ENCODE data around the gene ERMP1. TPM values are rescaled to one million over a fixed set of nuclear protein-coding genes. Genes with fewer than 3 reads are reported as not detected.

ERMP1 gene
- total and polyA plus RNA-seq, 12 donors, result 5.1 to 26.2 (median 22.3) TPM

- no peak for TF ChIP-seq CTCF (IDR thresholded peaks at IDR 0.05)
- WGBS, 2 donors, result 94 to 99% methylated on average over 1 of the region's 1 CpG
- Histone ChIP-seq H3K9me3 (peaks cover 0 to 45% (median 5%) of the 10 kb centered on the region in 11 donors), H3K27ac (no peak overlapping the region), H3K36me3 (peaks cover 0 to 98% (median 53%) of the 10 kb centered on the region in 9 donors), H3K27me3 (no peaks in the 10 kb centered on the region), H3K4me3 (no peak overlapping the region), H3K4me1 (no peaks in the 10 kb centered on the region)
- intact Hi-C loops (cut with DNase I), result no loop called here
- no peak for DNase-seq
- ATAC-seq, result no peak
Measured at GRCh38 chr9:5778805-5779204, 54.1 kb downstream of the ERMP1 start.

GRCh38 chr9:5773324-5773999, 59.5 kb downstream of the ERMP1 start:
- H3K36me3 ChIP-seq, result peaks cover 0 to 100% (median 75%) of the 10 kb centered on the region in 9 donors
- intact Hi-C loops (cut with DNase I), result no loop called here
- 90 to 92% methylated on average over 3 of the region's 3 CpGs for WGBS, 2 donors
- TF ChIP-seq CTCF (IDR thresholded peaks at IDR 0.05), result peak in 1 of 9 donors; percentile 14
- H3K4me1 ChIP-seq, result no peaks in the 10 kb centered on the region
- ATAC-seq, result no peak
- peaks cover 0 to 20% (median under 1%) of the 10 kb centered on the region in 11 donors for H3K9me3 ChIP-seq
- no peak for DNase-seq
- no peaks in the 10 kb centered on the region for H3K27me3 ChIP-seq
- H3K4me3 ChIP-seq, result no peak overlapping the region
- H3K27ac ChIP-seq, result no peak overlapping the region

- intact Hi-C loops (cut with DNase I), result no loop called here
- H3K36me3 ChIP-seq, result peaks cover 0 to 100% (median 44%) of the 10 kb centered on the region in 9 donors
- no peaks in the 10 kb centered on the region for H3K9me3 ChIP-seq
- TF ChIP-seq CTCF (IDR thresholded peaks at IDR 0.05), result no peak
- ATAC-seq (no peak), DNase-seq (no peak)
- H3K27ac ChIP-seq, result no peak overlapping the region
- no peaks in the 10 kb centered on the region for H3K4me1 ChIP-seq
- H3K27me3 ChIP-seq, result no peaks in the 10 kb centered on the region
- 83 to 87% methylated on average over 5 of the region's 5 CpGs for WGBS, 2 donors
- H3K4me3 ChIP-seq, result no peak overlapping the region
Measured at GRCh38 chr9:5767968-5768932, 64.7 kb downstream of the ERMP1 start.

- Histone ChIP-seq H3K36me3 (peaks cover 0 to 100% (median 43%) of the 10 kb centered on the region in 9 donors), H3K9me3 (no peaks in the 10 kb centered on the region), H3K4me1 (no peaks in the 10 kb centered on the region), H3K27me3 (no peaks in the 10 kb centered on the region), H3K4me3 (no peak overlapping the region), H3K27ac (no peak overlapping the region)
- intact Hi-C loops (cut with DNase I), result no loop called here
- no peak for TF ChIP-seq CTCF (IDR thresholded peaks at IDR 0.05)
- DNase-seq (no peak), ATAC-seq (no peak)
- 78 to 84% methylated on average over 1 of the region's 1 CpG for WGBS, 2 donors
Measured at GRCh38 chr9:5764130-5764868, 68.6 kb downstream of the ERMP1 start.

All from heart right ventricle (tissue), 16 donors.